GM20431 (cell line): ENCODE results near the gene SCYGR2.
"Not testable (repeated sequence)": the region's sequence is repeated elsewhere in the genome, so short reads cannot be mapped to it uniquely, and the experiment has no call there.

Source experiments
- in situ Hi-C: fragments of 300-500 bp; cut with MseI, MboI; formaldehyde crosslinking; loops from one replicate; pipeline ENCODE4 v1.15.0; 2020; ENCODE audit warnings: low sequenced_read_pairs; ENCODE audit not compliant: unreplicated experiment

Gene SCYGR2, protein sequence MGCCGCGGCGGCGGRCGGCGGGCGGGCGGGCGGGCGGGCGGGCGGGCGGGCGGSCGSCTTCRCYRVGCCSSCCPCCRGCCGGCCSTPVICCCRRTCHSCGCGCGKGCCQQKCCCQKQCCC

DNA sequence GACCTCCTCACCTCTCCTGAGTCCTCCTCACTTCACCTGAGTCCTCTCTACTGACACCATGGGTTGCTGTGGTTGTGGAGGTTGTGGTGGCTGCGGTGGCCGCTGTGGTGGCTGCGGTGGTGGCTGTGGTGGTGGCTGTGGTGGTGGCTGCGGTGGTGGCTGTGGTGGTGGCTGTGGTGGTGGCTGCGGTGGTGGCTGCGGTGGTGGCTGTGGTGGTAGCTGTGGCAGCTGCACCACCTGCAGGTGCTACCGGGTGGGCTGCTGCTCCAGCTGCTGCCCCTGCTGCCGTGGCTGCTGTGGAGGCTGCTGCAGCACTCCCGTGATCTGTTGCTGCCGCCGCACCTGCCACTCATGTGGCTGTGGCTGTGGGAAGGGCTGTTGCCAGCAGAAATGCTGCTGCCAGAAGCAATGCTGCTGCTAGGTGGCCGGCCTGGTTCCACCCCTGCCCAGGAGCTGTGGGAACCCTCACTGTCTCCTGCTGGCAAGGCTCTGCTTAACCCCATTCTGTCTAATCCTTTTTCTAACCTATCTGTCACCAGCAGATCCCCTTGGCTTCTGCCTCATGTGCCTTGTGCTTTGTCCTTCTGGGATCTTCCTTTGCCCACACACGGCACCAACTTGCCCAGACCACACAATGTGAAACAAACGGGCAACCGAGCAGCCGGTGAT is at the start of gene SCYGR2:
TSS of gene SCYGR2 (plus strand) at position 59 of the 669 bp plus-strand sequence. CDS start at position 59, 0 bp downstream.
- in situ Hi-C loops, result not testable (repeated sequence)

DNA sequence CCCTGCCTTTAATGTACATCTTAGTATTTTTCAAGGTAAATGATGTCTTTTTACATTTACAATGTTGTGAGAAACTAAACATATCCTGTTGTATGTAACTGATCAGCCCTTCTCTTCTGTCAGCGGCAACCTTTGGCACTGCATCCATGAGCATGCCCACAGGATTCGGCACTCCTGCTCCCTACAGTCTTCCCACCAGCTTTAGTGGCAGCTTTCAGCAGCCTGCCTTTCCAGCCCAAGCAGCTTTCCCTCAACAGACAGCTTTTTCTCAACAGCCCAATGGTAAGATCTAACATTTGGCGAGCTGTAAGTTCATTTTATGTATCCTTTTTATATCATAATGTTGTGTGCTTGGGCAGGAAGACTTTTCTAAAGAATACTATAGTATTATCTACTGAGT is 46.9 kb upstream of the SCYGR2 start:
- in situ Hi-C loops, result no loop called here

DNA sequence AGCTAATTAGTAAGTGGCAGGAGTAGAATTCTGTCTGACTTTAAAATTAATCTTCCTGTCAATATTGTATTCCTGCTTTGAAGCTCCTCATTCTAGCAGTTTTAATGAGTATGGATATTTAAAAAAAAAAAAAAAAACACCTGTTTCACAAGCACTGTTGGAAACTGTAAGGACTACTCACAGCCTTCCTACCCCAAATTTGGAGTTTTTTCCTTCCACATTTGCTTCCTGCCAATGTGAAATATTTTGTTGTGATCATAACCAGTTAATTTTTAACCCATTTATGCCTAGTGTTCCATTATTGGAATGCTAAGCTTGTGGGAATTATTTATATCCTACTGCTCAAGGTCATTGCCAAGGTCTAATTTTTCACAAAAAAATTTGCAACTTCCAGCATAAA is 36.1 kb upstream of the SCYGR2 start:
- in situ Hi-C loops, result no loop called here

DNA sequence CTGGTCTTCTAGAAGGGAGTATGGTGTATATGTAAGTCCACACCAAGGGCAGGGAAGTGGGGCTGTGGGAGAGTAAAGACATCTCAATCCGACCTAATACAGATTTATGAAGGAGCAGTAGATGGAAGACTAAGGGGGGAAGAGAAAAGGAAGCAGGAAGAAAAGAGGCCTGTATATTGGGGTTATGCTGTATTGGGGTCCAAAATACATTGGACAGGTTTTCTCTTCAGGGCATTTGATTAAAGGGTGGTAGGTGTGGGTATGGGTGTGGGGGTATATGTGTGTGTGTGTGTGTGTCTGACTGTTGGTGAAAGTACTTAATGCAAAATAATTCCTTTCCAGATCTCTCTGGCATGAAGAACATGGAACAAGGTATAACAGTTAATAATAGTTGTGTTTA is 33.6 kb upstream of the SCYGR2 start:
- in situ Hi-C loops, result no loop called here

DNA sequence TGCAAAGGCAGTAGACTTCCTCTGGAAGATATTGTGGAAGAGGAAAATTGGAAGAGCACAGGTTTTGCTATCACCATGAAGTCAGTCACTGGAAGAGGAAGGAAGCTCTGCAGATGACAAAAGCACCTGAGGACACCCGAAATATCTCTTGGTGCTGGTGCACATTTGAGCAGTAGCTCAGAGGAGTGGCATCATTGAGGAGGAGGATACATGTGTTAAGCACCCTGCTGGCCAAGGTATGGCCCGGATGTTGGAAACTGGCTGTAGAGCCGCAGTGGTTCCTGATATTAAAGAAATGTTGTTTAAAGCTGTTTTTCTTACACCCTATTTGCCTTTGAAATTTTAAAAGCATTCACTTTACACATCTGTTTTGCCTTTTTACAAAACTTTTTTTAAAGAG is 32.7 kb upstream of the SCYGR2 start:
- in situ Hi-C loops, result no loop called here

DNA sequence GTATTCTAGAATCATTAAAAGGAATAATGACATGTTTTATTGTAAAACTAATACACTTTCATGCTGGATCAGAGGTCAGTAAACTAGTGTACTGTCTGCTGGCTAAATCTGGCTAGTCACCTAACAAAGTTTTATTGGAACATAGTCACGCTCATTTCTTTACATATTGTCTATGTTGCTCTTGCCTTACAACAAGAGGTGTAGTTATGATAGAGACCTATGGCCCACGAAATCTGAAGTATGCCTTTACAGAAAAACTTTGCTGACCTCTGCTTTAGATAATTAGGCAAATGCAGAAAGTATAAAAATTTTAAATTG is 29.9 kb upstream of the SCYGR2 start:
- in situ Hi-C loops, result no loop called here

DNA sequence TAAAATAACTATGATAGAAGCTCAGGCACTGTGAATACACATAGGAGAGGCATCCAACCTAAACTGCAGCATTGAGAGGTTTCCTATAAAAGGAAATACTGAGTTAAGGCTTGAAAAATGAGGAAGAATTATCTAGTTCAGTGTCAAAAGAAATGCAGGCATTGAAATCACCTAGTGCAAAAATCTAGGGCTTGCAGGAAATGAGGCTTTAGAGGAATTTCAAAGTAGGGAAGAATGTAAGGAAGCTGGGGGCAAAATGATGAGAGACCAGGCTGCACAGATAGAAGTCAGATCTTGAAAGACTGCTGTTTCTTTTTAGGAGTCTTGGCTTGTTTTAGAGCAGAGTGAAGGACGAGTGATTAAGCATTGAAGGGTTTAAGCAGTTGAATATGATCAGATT is 28.1 kb upstream of the SCYGR2 start:
- in situ Hi-C loops, result no loop called here

DNA sequence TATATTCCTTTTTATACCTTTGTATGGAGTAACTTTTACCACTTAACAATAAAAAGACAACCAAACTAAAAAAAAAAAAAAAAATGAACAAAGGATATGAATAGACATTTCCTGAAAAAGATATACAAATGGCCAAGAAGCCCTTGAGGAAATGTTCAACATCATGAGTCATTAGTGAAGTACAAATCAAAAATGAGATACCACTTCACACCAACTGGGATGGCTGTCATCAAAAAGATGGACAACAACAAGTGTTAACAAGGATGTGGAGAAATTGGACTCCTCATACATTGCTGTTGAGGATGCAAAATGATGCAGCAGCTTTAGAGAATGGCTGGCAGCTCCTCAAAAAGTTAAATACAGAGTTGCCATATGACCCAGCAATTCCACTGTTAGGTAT is 22.6 kb upstream of the SCYGR2 start:
- in situ Hi-C loops, result no loop called here

DNA sequence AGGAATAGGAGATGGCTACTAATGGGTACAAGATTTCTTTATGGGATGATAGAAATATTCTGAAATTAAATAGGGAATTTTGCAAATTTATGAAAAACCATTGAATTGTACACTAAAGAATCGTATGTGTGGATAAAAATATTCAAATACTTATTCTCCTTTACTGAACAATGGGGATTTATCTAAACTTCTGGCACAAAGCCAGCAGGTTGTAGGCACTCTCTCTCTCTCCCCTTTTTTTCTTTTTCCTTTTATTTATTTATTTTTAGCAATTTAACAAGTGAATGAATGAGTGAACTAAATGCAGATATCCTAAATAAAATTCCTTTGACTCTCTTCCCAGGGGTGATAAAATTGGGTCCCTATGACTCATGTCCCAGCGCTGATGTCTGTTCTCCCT is 21.9 kb upstream of the SCYGR2 start:
- in situ Hi-C loops, result no loop called here

DNA sequence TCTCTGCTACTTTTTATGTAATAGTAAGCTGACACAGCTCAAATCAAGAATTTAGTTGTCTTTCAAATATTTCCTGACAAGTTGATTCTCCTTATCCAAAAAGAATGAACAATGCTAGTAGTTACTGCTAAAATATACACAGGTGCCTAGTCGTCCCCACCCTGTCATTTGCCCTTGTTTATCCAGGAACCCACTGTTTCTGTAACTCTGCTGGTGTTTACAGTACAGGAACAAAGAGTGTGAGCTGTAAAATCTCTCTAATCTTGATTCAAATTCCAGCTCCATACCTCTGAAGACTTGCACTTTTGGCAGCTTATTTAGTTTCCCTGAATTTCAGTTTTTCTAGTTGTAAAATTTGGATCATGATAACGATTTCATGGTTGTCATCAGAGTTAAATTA is 21.1 kb upstream of the SCYGR2 start:
- in situ Hi-C loops, result no loop called here

DNA sequence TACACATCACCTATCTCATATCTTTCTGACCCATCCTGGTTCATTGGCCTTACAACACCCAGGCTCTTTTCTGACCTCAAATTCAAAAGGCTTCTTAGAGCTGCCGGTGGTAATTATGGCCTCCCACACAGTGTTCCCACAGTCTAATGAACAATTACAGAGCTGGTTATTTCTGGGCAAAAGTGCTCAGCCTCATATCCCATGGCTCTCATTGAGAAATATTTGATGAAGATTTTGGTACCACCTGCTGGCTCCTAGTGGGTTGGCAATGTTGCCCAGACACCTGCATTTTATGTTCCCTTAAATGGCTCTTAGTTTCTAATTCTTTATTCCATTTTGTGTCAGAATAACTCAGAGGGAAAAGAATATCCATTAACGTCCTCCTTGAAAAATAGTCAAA is 20.1 kb upstream of the SCYGR2 start:
- in situ Hi-C loops, result no loop called here

DNA sequence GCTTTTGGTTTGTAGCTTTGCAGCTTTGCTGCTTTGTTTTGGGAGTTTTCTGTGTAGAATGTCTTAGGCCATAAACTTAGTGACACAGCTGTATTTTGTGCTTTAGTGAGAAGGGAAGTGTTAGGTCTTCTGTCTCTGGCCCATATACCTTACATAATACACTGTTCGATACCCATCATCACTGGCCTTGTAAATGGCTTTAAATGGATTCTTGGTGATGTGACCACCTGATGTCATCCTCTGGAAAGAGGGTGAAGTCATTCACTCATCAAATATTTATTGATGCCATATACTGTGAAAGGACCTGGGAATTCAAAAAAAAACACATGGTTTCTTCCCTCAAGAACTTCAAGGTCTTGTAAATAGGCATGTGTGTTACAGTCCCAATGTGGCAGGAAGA is 18.9 kb upstream of the SCYGR2 start:
- in situ Hi-C loops, result no loop called here

DNA sequence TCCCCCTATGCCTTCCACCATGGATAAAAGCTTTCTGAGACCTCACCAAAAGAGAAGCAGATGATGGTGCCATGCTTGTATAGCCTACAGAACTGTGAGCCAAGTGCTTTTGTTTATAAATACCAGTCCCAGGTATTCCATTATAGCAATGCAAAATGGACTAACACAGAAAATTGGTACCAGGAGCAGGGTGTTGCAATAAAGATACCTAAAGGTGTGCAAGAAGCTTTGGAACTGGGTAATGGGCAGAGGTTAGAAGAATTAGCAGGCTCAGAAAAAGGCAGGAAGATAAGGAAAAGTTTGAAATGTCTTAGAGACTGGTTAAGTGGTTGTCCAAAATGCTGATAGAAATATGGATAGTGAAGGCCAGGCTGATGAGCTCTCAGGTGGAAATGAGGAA is 16.3 kb upstream of the SCYGR2 start:
- in situ Hi-C loops, result no loop called here

DNA sequence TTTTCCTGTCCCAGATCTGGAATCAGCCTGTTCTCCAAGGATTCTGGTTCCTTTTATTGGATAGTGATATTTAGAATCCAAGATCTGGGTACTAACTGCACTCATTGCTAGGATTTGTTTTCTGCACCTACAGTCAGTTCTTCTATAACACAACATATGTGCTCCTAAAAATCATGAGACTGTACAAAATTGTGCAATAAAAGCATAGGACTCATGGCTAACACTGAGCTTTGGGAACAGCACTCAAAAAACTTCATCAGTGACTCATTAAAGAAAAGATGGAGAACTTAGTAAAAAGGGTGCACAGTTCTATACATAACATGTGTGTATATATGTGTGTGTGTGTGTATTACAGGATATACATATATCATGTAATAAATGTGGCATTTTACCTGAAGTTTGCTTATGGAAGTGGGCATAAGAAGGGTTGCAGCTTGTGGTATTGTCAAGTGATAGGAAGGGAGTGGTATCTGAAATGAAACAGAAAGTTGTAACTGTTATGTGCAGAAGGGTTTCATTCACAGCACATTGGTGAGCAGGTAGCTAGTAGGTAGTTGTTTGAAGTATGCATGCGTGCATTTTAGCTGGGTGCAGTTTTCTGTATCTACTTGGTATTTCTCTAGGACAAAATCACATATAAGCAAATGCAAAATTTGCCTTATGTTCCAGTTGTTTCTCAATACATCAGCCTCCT is 5.9 kb upstream of the SCYGR2 start:
- in situ Hi-C loops, result no loop called here

DNA sequence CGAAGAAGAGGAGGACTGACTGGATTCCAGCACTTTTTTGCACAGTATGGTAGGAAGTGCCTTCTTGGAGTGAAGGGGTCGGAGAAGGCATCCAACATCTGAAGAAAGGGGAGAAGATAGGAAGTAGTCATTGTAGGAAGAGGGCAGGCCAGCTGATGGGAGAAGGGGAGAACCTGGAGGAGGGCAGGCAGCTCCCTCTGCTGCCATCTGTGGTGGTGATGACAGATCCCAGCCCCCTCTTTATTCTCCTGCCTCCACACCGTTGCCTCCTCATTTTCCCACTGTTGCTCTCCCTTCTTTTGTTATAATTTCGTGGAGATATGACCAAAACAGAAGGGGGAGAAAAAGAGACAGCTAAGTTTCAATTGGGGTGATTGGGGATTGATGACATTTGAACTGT is 2.9 kb upstream of the SCYGR2 start:
- in situ Hi-C loops, result no loop called here

DNA sequence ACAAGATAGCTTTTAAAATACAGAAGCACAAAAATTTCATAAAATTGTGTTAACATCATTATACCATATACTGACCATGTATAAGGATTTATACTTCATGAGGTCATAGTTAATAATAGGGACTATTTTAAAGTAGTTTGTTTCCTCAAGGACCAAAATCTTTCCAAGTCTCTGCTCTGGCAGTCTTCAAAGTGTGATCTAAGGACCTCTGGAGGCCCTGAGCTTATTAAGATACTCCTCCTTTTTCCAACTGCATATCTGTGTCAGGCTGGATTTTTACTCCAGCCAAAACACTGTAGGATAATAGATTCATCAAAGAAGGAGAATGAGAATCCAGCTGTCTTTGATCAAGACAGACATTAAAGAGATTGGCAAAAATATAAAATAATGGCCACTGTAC is 1.7 kb upstream of the SCYGR2 start:
- in situ Hi-C loops, result no loop called here

DNA sequence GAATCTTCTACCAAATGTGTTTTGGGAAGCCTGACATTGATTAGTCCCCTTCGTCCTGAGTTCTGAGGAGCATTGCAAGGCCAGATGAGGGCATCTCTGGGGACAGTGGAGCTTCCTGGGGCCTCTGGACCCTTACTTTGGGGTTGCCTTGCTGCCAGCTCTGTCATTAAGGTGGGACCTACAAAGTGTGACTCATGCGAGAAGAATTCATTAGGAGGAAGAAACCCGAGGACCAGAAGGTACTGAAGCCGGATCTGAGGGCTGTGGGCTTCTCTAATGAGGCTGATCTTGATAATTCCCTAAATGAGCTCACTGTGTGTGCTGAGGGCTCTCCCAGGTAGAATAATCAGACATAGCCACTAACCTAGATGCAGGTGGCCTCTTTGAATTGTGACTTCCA is 695 bp upstream of the SCYGR2 start:
- in situ Hi-C loops, result no loop called here

DNA sequence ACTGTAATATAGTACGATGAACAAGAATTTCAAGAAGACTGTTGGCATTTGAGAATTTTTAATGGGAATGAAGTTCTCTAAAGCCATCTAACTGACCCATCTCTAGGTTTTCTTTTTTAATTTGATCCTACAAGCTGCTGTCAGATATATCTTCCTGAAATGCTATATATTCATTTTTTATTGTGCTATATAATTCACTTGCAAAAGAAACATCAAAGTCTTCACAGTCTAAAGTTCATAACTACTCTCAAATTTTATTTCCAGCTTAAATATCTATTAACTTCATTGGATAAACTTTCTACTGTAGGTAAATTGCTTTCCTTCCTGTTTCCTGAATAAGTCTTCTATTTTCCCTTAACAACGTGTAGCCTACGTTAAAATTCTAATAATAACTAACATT is 3.7 kb downstream of the SCYGR2 start:
- in situ Hi-C loops, result no loop called here

DNA sequence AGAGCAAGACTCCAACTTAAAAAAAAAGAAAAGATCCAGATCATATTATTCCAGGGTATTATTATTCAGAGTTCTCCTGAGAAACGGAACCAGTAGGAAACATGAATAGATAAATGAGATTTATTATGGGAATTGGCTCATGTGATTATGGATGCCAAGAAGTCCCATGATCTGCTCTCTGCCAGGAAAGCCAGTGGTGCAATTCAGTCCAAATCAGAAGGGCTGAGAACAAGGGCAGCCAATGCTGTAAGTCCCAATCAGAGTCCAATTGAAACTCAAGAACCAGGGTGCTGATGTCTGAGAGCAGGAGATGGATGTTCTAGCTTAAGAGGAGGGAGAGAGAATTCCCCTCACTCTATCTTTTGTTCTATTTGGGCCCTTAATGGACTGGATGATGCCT is 7.8 kb downstream of the SCYGR2 start:
- in situ Hi-C loops, result no loop called here

DNA sequence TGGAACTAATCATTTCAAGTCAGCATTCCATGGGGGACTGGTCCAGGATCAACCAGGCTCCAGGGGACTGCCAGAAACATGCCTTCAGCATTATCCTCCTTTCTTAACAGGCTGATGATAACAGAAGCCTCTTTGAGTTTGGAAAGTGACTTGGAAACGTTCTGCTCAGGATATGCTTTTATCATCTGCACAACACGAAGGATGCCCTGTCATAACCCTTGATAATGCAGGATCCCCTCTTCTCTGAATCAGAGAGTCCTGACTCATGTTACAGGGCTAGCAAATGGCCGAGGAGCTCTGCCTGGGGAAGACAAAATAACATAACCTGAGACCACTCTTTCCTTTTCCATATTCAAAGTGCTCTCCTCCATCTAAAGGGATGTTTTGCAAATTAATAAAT is 9.2 kb downstream of the SCYGR2 start:
- in situ Hi-C loops, result no loop called here

DNA sequence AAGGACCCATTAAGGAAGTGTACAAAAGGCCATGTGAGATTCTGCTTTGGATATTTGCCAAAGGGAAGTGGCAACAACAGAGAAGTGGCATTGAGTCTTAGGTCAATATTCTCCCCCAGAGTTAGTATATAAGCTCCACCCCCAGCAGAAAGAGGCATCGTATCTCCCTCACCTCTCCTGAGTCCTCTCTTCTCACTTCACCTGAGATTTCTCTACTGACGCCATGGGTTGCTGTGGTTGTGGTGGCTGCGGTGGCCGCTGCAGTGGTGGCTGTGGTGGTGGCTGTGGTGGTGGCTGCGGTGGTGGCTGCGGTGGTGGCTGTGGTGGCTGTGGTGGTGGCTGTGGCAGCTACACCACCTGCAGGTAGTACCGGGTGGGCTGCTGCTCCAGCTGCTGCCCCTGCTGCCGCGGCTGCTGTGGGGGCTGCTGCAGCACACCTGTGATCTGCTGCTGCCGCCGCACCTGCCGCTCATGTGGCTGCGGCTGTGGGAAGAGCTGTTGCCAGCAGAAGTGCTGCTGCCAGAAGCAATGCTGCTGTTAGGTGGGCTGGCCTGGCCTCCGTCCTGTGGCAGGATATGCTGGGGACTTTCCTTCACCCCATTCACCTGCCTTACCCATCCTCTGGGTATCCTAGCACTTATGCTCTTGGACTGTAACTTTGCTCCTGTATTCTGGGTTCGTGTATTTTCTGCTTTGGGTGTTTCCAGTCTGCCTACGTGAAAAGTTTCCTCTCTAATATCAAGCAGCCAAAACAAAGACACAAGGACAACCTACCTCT is 10.1 kb downstream of the SCYGR2 start:
- in situ Hi-C loops, result no loop called here
